H1 (cell line): ENCODE measurements around the gene MR1. TPM values are rescaled to one million over a fixed set of nuclear protein-coding genes. Genes with fewer than 3 reads are reported as not detected.

ENCODE experiments used
- CTCF ChIA-PET: fragments of 300-600 bp; sonication (Branson Sonifier 250); formaldehyde crosslinking; loops from one replicate; lab custom pipeline; 2021; ENCODE audit not compliant: partially characterized antibody; lab: Charles Lee
- POLR2A ChIA-PET: fragments of 300-600 bp; sonication (Branson Sonifier 250); formaldehyde crosslinking; loops from one replicate; lab custom pipeline; 2021; ENCODE audit warnings: inconsistent platforms; ENCODE audit not compliant: partially characterized antibody; lab: Charles Lee
- DNase-seq, 2 experiments: peaks; one replicate each; pipeline versions ENCODE4 v3.0.0 to v3.0.0-alpha.2; 2010 to 2022; ENCODE audit warnings: low spot score in 2 of 2, low read depth in 1 of 2, mixed read lengths in 1 of 2
- FAIRE-seq: peaks from 2 replicates; lab custom pipeline; 2011; peaks lifted over from hg19 to GRCh38; lab: Jason Lieb, UNC
- H2AFZ ChIP-seq: 2 replicates; pipeline ENCODE4 v1.8.1; 2012; ENCODE audit warnings: low read length, inconsistent platforms
- H2AK5ac ChIP-seq: 2 replicates; pipeline ENCODE4 v1.6.1; 2013; ENCODE audit warnings: low read depth, low read length
- H2BK120ac ChIP-seq: replicated peaks from 2 replicates; pipeline ENCODE3; 2013; ENCODE audit warnings: low read depth, low read length, inconsistent platforms
- H2BK12ac ChIP-seq: 2 replicates; pipeline ENCODE4 v1.6.1; 2013; ENCODE audit warnings: low read depth, low read length
- H2BK15ac ChIP-seq: 2 replicates; pipeline ENCODE4 v1.6.1; 2013; ENCODE audit warnings: low read length
- H2BK20ac ChIP-seq: 2 replicates; pipeline ENCODE4 v1.6.1; 2013; ENCODE audit warnings: low read length
- H2BK5ac ChIP-seq: 2 replicates; pipeline ENCODE4 v1.6.1; 2013; ENCODE audit warnings: low read depth, low read length
- H3K14ac ChIP-seq: 2 replicates; pipeline ENCODE4 v1.6.1; 2013; ENCODE audit warnings: inconsistent platforms; ENCODE audit not compliant: insufficient read length
- H3K18ac ChIP-seq: 2 replicates; pipeline ENCODE4 v1.6.1; 2013; ENCODE audit warnings: low read length; ENCODE audit errors: extremely low read depth
- H3K23ac ChIP-seq: 2 replicates; pipeline ENCODE4 v1.6.1; 2013; ENCODE audit warnings: inconsistent platforms; ENCODE audit not compliant: insufficient read length
- H3K23me2 ChIP-seq: 2 replicates; pipeline ENCODE4 v1.6.1; 2013; ENCODE audit warnings: low read depth, low read length
- H3K27ac ChIP-seq: 2 replicates; pipeline ENCODE4 v1.6.1; 2011; ENCODE audit warnings: low read depth, low read length, inconsistent platforms
- H3K27me3 ChIP-seq, 4 experiments: replicated peaks in 1 of 4; 1 replicate in 1 of 4; 2 replicates in 3 of 4; pipeline versions ENCODE4 v1.6.1 to v1.8.1; 2011 to 2013; ENCODE audit warnings: low read length in 3 of 4, mild to moderate bottlenecking in 3 of 4, inconsistent platforms in 2 of 4, mixed read lengths in 2 of 4, moderate library complexity in 1 of 4; ENCODE audit not compliant: control insufficient read depth in 3 of 4, insufficient read depth in 3 of 4; ENCODE audit errors: extremely low read depth in 1 of 4
- H3K36me3 ChIP-seq, 4 experiments: 2 replicates each; pipeline versions ENCODE4 v1.6.1 to v1.8.1; 2011 to 2013; ENCODE audit warnings: mild to moderate bottlenecking in 4 of 4, low read length in 3 of 4, moderate library complexity in 2 of 4, control low read depth in 1 of 4, inconsistent platforms in 1 of 4; ENCODE audit not compliant: insufficient read depth in 4 of 4, control insufficient read depth in 2 of 4
- H3K4ac ChIP-seq: replicated peaks from 2 replicates; pipeline ENCODE3; 2013; ENCODE audit warnings: low read length, low read depth, mixed read lengths, inconsistent platforms; ENCODE audit not compliant: insufficient read length
- H3K4me1 ChIP-seq, 4 experiments: replicated peaks in 1 of 4; 1 replicate in 1 of 4; 2 replicates in 3 of 4; pipeline versions ENCODE4 v1.6.1 to v1.8.1; 2011 to 2013; ENCODE audit warnings: low read length in 3 of 4, inconsistent platforms in 2 of 4, mixed read lengths in 1 of 4; ENCODE audit not compliant: insufficient read depth in 4 of 4, control insufficient read depth in 3 of 4
- H3K4me2 ChIP-seq, 2 experiments: 2 replicates each; pipeline versions ENCODE4 v1.6.1 to v1.8.1; 2011 to 2013; ENCODE audit warnings: low read depth in 2 of 2, low read length in 2 of 2, control low read depth in 1 of 2, inconsistent platforms in 1 of 2, mild to moderate bottlenecking in 1 of 2; ENCODE audit not compliant: insufficient read depth in 1 of 2
- H3K4me3 ChIP-seq, 4 experiments: fragments of 200-600, 300-600 bp in 1 of 4; sonication (generic), shearing (Covaris generic), sonication (Bioruptor Twin) in 1 of 4; 2 replicates each; pipeline versions ENCODE4 v1.5.1 to v1.8.1; 2011 to 2016; ENCODE audit warnings: low read length in 4 of 4, low read depth in 3 of 4, control low read depth in 2 of 4, inconsistent platforms in 2 of 4, mild to moderate bottlenecking in 2 of 4, mixed read lengths in 1 of 4, moderate library complexity in 1 of 4; ENCODE audit not compliant: insufficient read depth in 2 of 4; ENCODE audit errors: extremely low read depth in 1 of 4
- H3K56ac ChIP-seq: replicated peaks from 2 replicates; pipeline ENCODE3; 2013; ENCODE audit warnings: low read depth, mild to moderate bottlenecking, mixed read lengths, low read length, inconsistent platforms; ENCODE audit not compliant: insufficient read length
- H3K79me1 ChIP-seq: 2 replicates; pipeline ENCODE4 v1.6.1; 2013; ENCODE audit warnings: low read depth, low read length, control low read depth
- H3K79me2 ChIP-seq, 2 experiments: 2 replicates each; pipeline versions ENCODE4 v1.6.1 to v1.8.1; 2012 to 2013; ENCODE audit warnings: low read length in 2 of 2, mild to moderate bottlenecking in 2 of 2, inconsistent platforms in 1 of 2; ENCODE audit not compliant: insufficient read depth in 2 of 2, control insufficient read depth in 1 of 2
- H3K9ac ChIP-seq, 4 experiments: replicated peaks in 1 of 4; 1 replicate in 1 of 4; 2 replicates in 3 of 4; pipeline versions ENCODE4 v1.6.1 to v1.8.1; 2011 to 2013; ENCODE audit warnings: low read depth in 3 of 4, low read length in 3 of 4, control low read depth in 2 of 4, mild to moderate bottlenecking in 2 of 4, moderate library complexity in 2 of 4, inconsistent platforms in 1 of 4; ENCODE audit errors: extremely low read depth in 1 of 4
- H3K9me3 ChIP-seq, 2 experiments: 2 replicates each; pipeline versions ENCODE4 v1.6.1 to v1.8.1; 2012 to 2013; ENCODE audit warnings: mild to moderate bottlenecking in 2 of 2, moderate library complexity in 2 of 2, control low read depth in 1 of 2, inconsistent platforms in 1 of 2, low read depth in 1 of 2, low read length in 1 of 2, mixed read lengths in 1 of 2; ENCODE audit not compliant: insufficient read depth in 2 of 2
- H4K20me1 ChIP-seq, 2 experiments: replicated peaks in 1 of 2; 2 replicates each; pipeline versions ENCODE3 to v1.8.1; 2011 to 2013; ENCODE audit warnings: inconsistent platforms in 2 of 2, low read length in 2 of 2, mild to moderate bottlenecking in 1 of 2; ENCODE audit not compliant: insufficient read depth in 2 of 2, control insufficient read depth in 1 of 2
- H4K5ac ChIP-seq: 2 replicates; pipeline ENCODE4 v1.6.1; 2013; ENCODE audit warnings: low read length, low read depth, mixed read lengths, inconsistent platforms; ENCODE audit not compliant: insufficient read length
- H4K8ac ChIP-seq: 2 replicates; pipeline ENCODE4 v1.8.0; 2013; ENCODE audit warnings: mild to moderate bottlenecking, moderate library complexity, low read length, inconsistent platforms; ENCODE audit not compliant: insufficient read depth; ENCODE audit errors: extremely low read depth
- H4K91ac ChIP-seq: replicated peaks from 2 replicates; pipeline ENCODE3; 2013; ENCODE audit warnings: low read length, mixed read lengths, inconsistent platforms; ENCODE audit not compliant: insufficient read length
- ASH2L ChIP-seq: fragments of 200-600, 300-600 bp; sonication (generic); IDR thresholded peaks from one replicate; pipeline ENCODE4 v1.7.1; 2017; ENCODE audit warnings: low read length
- ATF2 ChIP-seq: IDR thresholded peaks from 2 replicates; pipeline ENCODE4 v1.6.1; 2012; ENCODE audit warnings: low read length, inconsistent platforms
- BCL11A ChIP-seq, 2 experiments: IDR thresholded peaks; one replicate each; pipeline ENCODE4 v1.6.1; 2011; ENCODE audit warnings: low read depth in 2 of 2, low read length in 2 of 2, mild to moderate bottlenecking in 2 of 2
- E2F6 ChIP-seq: IDR thresholded peaks from 2 replicates; pipeline ENCODE4 v1.6.1; 2012; ENCODE audit warnings: inconsistent platforms
- EP300 ChIP-seq, 2 experiments: IDR thresholded peaks; 1 replicate in 1 of 2; 2 replicates in 1 of 2; pipeline ENCODE4 v1.6.1; 2011 to 2012; ENCODE audit warnings: low read depth in 2 of 2, low read length in 2 of 2, mild to moderate bottlenecking in 2 of 2, borderline replicate concordance in 1 of 2, inconsistent platforms in 1 of 2, moderate library complexity in 1 of 2
- FOSL1 ChIP-seq: IDR thresholded peaks from 2 replicates; pipeline ENCODE4 v1.6.1; 2011; ENCODE audit warnings: mild to moderate bottlenecking, low read depth, low read length, moderate library complexity; ENCODE audit not compliant: insufficient read depth
- HDAC2 ChIP-seq, 2 experiments: fragments of 300-600 bp in 1 of 2; sonication (generic) in 1 of 2; IDR thresholded peaks; 2 replicates each; pipeline ENCODE4 v1.6.1; 2011 to 2012; ENCODE audit warnings: low read depth in 2 of 2, low read length in 2 of 2, mild to moderate bottlenecking in 2 of 2, moderate library complexity in 2 of 2, borderline replicate concordance in 1 of 2, inconsistent platforms in 1 of 2
- HDAC6 ChIP-seq: IDR thresholded peaks from one replicate; pipeline ENCODE4 v1.7.1; 2012; ENCODE audit warnings: low read depth, mild to moderate bottlenecking, inconsistent platforms, low read length, moderate library complexity
- KDM4A ChIP-seq: IDR thresholded peaks from one replicate; pipeline ENCODE4 v1.7.1; 2012; ENCODE audit warnings: low read depth, mild to moderate bottlenecking, moderate library complexity, low read length, inconsistent platforms; ENCODE audit not compliant: severe bottlenecking
- NRF1 ChIP-seq: IDR thresholded peaks from 2 replicates; pipeline ENCODE4 v1.6.1; 2011; ENCODE audit warnings: mild to moderate bottlenecking, low read depth, low read length, improper control_type of control experiment
- RXRA ChIP-seq: IDR thresholded peaks from 2 replicates; pipeline ENCODE4 v1.6.1; 2011; ENCODE audit warnings: low read depth, mild to moderate bottlenecking, low read length, moderate library complexity; ENCODE audit not compliant: insufficient read depth
- whole genome bisulfite sequencing, 2 experiments: shearing (Covaris generic) in 1 of 2; methylation state at CpG; one replicate each; pipeline versions ENCODE4 v1.1.6 to v1.1.7; 2013 to 2015; ENCODE audit warnings: low lambda C conversion rate in 2 of 2, mixed read lengths in 2 of 2, inconsistent platforms in 1 of 2, low coverage in 1 of 2, missing lambda C conversion rate in 1 of 2; ENCODE audit not compliant: insufficient replicate concordance in 2 of 2, insufficient coverage in 1 of 2, insufficient read length in 1 of 2; ENCODE audit errors: extremely low coverage in 1 of 2, missing lambda C conversion rate in 1 of 2; 5-methylcytosine and 5-hydroxymethylcytosine counted together
- polyA plus RNA-seq, 7 experiments: library from polyadenylated mRNA; depleted of rRNA in 3 of 7; stranded (reverse) in 5 of 7; unstranded in 2 of 7; fragments of >200 nt in 5 of 7; fragments of 200-250 nt in 2 of 7; gene quantifications; 1 replicate in 5 of 7; 2 replicates in 1 of 7; 4 replicates in 1 of 7; pipeline versions ENCODE4 v1.2.1 to v1.2.3, GENCODE V29; 2011 to 2013; ENCODE audit warnings: missing spikeins in 2 of 7, mixed read lengths in 2 of 7
- total RNA-seq: library from RNA; stranded (reverse); fragmentation: NEBNext Ultra II Directional; extraction: Animal tissue kit (Norgen Biotek cat#: 25700); gene quantifications from 2 replicates; pipeline ENCODE4 v1.2.1, GENCODE V29; 2021

Gene MR1
- total and polyA plus RNA-seq, 2 of the 8 experiments (the other 6 are each of a cell fraction or from before 2014, with no cell fraction given) = 0.09 TPM; not detected in 1

GRCh38 chr1:181037386-181037785 is 3.6 kb downstream of the MR1 start:
- Histone ChIP-seq H3K23me2 (no peaks in the 10 kb centered on the region), H3K14ac (no peak overlapping the region), H3K9ac (no peak overlapping the region), H2BK5ac (no peak overlapping the region), H3K4me1 (no peaks in the 10 kb centered on the region), H3K27me3 (no peaks in the 10 kb centered on the region), H3K4me3 (no peak overlapping the region), H3K27ac (no peak overlapping the region), H2BK12ac (no peak overlapping the region), H3K18ac (no peak overlapping the region), H3K79me2 (no peaks in the 10 kb centered on the region), H2AFZ (no peak overlapping the region), H2AK5ac (no peak overlapping the region), H3K79me1 (no peaks in the 10 kb centered on the region), H4K5ac (no peak overlapping the region), H4K8ac (no peak overlapping the region), H4K20me1 (no peaks in the 10 kb centered on the region), H3K23ac (no peak overlapping the region), H2BK20ac (no peak overlapping the region), H2BK15ac (no peak overlapping the region), H3K4ac (no peak overlapping the region), H3K56ac (no peak overlapping the region), H3K36me3 (no peaks in the 10 kb centered on the region), H4K91ac (no peak overlapping the region), H3K4me2 (no peak overlapping the region), H3K9me3 (no peaks in the 10 kb centered on the region), H2BK120ac (no peak overlapping the region)
- 84% methylated on average over 2 of the region's 2 CpGs; no CpG with 5 or more reads in 1 of the 2 experiments for WGBS, 2 experiments
- CTCF ChIA-PET = interaction anchor here (0.6 to 12.7 kb wide), 23 partner anchors 11 to 1876 kb away, joined by 3 to 142 read pairs (median 5); partner anchors contain the start of gene STX6
- no peak for FAIRE-seq
- POLR2A ChIA-PET = no interaction called here
- no peak for DNase-seq
- TF ChIP-seq NRF1 (no peak), BCL11A (IDR thresholded peaks at IDR 0.05; ENCODE audit: low read depth in 2 of 2, low read length in 2 of 2) (no peak), RXRA (no peak), ATF2 (no peak), EP300 (IDR thresholded peaks at IDR 0.05; ENCODE audit: borderline replicate concordance in 1 of 2, low read depth in 2 of 2, low read length in 2 of 2) (no peak), ASH2L (no peak), HDAC2 (IDR thresholded peaks at IDR 0.05; ENCODE audit: borderline replicate concordance in 1 of 2, low read depth in 2 of 2, low read length in 2 of 2) (no peak), KDM4A (no peak), HDAC6 (no peak), E2F6 (no peak), FOSL1 (no peak)
